GM19468 (cell line): Measurements from ENCODE around the gene CNTLN.
A peak's percentile ranks its signal among the peaks of the same experiment; 100 is the strongest.

Experiments
- ATAC-seq: cut with Tn5 transposase; IDR thresholded peaks from one replicate; pipeline ENCODE4 v1.9.1; 2021; ENCODE audit warnings: mild to moderate bottlenecking, moderate library complexity, moderate number of reproducible peaks; ENCODE audit not compliant: unreplicated experiment; ENCODE audit errors: extremely low read depth

The CNTLN gene

GRCh38 chr9:17134396-17135294 lies at the start of gene CNTLN:
CNTLN (plus strand) TSS chr9:17135040; CDS start chr9:17135066, 26 bp downstream.
- ATAC-seq, result peak; percentile 38

GRCh38 chr9:17088566-17088965 lies 46.3 kb upstream of the CNTLN start:
- ATAC-seq, result no peak

GRCh38 chr9:17090041-17090440 lies 44.8 kb upstream of the CNTLN start:
- no peak for ATAC-seq

GRCh38 chr9:17116400-17116837 lies 18.4 kb upstream of the CNTLN start:
- no peak for ATAC-seq

GRCh38 chr9:17117372-17117771 lies 17.5 kb upstream of the CNTLN start:
- no peak for ATAC-seq

GRCh38 chr9:17120203-17120602 lies 14.6 kb upstream of the CNTLN start:
- no peak for ATAC-seq

GRCh38 chr9:17121264-17121663 lies 13.6 kb upstream of the CNTLN start:
- no peak for ATAC-seq

- ATAC-seq, result no peak
These were observed 4.5 kb upstream of the CNTLN start for GRCh38 chr9:17130291-17130690.

- ATAC-seq, result no peak
These were observed 4.1 kb upstream of the CNTLN start for GRCh38 chr9:17130725-17131124.

GRCh38 chr9:17131494-17131893 lies 3.3 kb upstream of the CNTLN start:
- ATAC-seq, result no peak

- ATAC-seq, result peak; percentile 14
These were observed 688 bp downstream of the CNTLN start for GRCh38 chr9:17135295-17136160.

- ATAC-seq, result no peak
These were observed 2.7 kb downstream of the CNTLN start for GRCh38 chr9:17137566-17137965.

GRCh38 chr9:17138503-17138902 lies 3.7 kb downstream of the CNTLN start:
- no peak for ATAC-seq

- ATAC-seq, result no peak
These were observed 5.6 kb downstream of the CNTLN start for GRCh38 chr9:17140418-17140817.

GRCh38 chr9:17148324-17148723 lies 13.5 kb downstream of the CNTLN start:
- no peak for ATAC-seq

- ATAC-seq, result no peak
These were observed 24.6 kb downstream of the CNTLN start for GRCh38 chr9:17159469-17159868.

GRCh38 chr9:17160327-17160726 lies 25.5 kb downstream of the CNTLN start:
- no peak for ATAC-seq

GRCh38 chr9:17165764-17166163 lies 30.9 kb downstream of the CNTLN start:
- no peak for ATAC-seq

GRCh38 chr9:17166346-17166745 lies 31.5 kb downstream of the CNTLN start:
- ATAC-seq, result no peak

- ATAC-seq, result no peak
These were observed 36.7 kb downstream of the CNTLN start for GRCh38 chr9:17171309-17172094.
